Measurements from ENCODE around the gene TGFBR2.
A peak's percentile ranks its signal among the peaks of the same experiment; 100 is the strongest.

The TGFBR2 gene

DNA sequence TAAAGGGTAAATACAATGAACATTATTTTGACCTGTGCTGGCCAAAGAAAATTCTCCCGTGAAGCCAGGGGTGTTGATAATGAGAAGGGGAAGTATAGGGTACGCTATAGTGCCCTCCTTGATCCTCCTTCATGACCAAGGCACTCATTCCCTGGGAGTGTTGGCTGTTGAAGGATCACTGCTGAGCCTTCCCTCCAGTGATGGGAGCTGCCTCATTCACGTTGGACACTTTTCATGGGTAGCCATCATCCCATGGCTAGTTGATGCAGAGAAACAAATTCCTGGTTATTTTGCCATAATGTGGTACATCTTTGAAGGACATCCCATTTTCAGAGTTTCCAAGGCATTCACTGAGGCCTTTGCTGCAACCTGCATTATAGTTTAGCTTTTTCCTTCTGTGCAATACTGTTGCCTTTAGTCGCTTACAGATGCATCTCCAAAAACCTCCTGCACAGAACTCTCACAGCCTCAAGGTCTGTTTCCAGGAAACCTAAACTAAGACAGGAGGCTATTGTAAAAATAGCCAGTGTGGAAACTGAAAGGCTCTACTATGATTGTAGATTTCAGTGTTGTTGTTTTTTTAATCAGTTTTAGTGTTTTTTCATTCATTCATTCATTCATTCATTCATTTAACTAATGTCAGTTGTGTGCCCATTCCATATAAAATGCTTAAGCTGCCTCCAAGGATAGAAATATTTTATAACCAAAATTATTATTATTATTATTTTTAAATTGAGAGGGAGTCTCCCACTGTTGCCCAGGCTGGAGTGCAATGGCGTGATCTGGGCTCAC is 40.8 kb downstream of the TGFBR2 start:
- in situ Hi-C loops (cut with MboI; ENCODE audit: low pct_unique_long_range_greater_than_20kb, low sequenced_read_pairs), result no loop called here
- no peak for DNase-seq

DNA sequence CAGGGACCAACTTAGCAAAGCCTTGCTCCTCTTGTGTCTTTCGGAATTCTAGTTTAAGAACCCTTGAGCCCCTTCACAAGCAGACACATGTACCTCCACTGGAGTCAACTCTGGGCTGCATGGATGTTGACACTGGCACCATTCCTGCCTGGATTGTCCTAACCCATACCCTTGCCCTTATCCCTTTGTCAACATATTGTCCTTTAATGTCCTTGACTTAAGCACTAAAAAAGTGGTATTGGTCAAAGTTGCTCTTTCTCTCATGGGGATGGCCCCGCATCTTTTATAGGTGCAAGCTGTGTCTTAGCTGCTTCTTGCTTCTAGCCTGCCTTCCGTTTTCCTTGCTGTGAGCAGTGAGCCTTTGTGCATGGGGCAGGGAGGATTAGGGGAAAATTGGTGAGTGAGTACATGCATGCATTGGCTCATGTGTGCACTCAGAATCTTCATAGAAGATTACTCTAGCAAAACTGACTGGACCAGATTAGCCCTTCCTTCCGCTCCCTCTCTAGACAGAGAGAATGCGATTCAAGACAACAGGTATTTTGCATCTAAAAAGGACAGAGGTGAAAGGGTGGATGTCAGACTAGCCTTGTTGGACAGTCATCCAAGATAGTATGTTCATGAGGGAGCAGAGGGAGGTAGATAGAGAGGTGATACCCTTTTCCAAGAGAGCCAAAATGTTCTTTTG is 42.4 kb downstream of the TGFBR2 start:
- DNase-seq, result no peak
- in situ Hi-C loops (cut with MboI; ENCODE audit: low pct_unique_long_range_greater_than_20kb, low sequenced_read_pairs), result no loop called here

DNA sequence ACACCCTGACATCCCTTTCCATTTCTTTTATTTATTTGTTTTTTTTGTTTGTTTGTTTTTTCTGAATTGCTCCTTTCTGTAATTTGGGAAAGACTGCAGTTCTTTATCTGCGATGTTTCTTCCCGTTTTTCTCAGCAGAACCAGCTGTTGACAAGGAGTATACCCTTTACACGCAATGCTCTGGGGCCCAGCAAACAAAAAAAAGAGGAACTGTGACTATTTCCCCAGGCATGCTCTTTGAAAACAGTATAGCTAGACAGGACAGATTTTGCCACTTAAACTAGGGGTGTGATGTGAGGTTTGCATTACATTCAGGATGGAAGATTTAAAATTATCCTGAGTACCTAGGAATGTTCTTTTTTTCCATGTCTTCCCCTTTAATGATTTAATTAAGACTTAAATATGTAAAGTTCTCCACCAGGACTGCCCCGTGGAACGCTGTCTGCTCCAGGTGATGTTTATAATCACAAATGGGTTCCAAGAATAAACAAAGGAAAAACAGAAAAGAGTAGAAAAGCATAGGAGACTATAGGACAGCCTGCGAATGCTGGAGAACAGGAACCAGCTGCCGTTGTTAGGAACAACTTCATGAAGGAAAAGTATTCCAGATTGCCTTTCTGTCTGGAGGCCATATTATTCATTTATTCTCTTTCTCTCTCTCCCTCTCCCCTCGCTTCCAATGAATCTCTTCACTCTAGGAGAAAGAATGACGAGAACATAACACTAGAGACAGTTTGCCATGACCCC is 43.3 kb downstream of the TGFBR2 start:
- peak; percentile 91 for DNase-seq
- in situ Hi-C loops (cut with MboI; ENCODE audit: low pct_unique_long_range_greater_than_20kb, low sequenced_read_pairs), result no loop called here

DNA sequence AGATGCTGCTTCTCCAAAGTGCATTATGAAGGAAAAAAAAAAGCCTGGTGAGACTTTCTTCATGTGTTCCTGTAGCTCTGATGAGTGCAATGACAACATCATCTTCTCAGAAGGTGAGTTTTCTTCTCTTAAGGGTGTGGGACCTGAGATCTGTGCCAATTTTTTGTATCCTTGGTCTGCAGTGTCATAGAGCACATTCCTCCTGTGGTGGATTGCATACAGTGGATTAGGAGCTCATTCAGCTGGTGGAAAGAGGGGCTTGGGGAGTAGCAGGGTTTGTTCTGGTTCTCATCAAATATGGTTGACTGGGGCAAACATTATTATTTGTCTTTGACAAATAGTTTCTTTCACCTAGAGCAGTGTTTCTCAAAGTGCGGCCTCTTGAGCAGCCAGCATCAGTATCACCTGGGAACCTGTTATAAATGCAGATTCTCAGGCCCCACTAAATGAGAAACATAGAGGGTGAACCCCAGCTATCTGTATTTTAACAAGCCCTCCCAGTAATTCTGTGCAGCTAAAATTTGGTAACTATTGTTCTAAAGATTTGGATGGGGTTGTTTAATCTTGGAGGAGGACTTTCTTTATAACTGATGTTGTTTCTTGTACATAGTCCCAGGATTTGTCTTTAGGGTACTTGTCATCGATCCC is 44.1 kb downstream of the TGFBR2 start:
- in situ Hi-C loops (cut with MboI; ENCODE audit: low pct_unique_long_range_greater_than_20kb, low sequenced_read_pairs), result no loop called here
- DNase-seq, result no peak

DNA sequence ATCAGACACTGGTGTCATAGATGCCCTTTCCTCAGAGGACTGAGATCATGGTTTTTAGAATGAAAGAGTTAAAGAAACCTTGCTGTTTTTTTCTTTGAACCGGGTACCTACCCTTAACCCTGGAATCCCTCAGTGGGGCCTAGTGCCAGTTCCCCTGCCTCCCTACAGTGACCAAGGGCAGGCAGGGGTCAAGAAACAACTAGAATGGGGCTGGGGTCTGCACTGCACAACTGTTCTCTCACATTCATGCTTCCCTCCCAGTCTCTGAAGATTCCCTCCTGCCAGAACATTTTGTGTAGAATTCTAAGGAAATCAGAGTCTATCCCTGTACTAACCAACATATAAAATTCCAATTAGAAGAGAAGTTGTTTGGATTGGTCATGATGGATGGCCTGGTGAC is 47.9 kb downstream of the TGFBR2 start:
- in situ Hi-C loops (cut with MboI; ENCODE audit: low pct_unique_long_range_greater_than_20kb, low sequenced_read_pairs), result no loop called here
- no peak for DNase-seq

DNA sequence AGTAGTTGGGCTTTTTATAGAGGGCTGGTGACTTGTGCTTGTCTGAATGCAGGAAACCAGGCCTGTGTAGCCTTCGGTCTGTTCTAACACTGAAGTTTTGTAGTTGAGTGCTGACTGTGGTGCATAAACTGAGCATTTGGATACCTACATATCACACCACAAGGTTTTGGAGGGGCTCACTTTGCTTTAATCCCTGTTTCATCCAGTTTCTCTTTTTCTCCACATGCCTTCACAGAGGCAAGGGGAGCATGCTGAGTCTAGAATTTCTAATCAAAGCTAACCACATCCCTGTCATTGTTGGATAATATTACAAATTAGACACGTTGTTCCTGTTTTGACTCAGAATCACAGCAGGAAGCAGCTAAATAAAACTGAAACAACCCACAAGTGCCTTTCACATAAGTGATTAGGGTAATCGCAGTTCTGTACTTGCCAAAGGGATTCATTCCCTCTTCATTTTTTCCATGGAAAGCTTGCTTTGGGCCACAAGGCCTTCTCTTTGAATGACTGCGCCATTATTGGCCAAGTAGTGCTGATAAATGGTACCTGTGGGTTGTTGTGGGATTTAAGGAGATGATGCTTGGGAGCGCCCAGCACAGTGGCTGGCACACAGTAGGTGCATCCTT is 48.9 kb downstream of the TGFBR2 start:
- DNase-seq, result peak; percentile 69
- in situ Hi-C loops (cut with MboI; ENCODE audit: low pct_unique_long_range_greater_than_20kb, low sequenced_read_pairs), result no loop called here

DNA sequence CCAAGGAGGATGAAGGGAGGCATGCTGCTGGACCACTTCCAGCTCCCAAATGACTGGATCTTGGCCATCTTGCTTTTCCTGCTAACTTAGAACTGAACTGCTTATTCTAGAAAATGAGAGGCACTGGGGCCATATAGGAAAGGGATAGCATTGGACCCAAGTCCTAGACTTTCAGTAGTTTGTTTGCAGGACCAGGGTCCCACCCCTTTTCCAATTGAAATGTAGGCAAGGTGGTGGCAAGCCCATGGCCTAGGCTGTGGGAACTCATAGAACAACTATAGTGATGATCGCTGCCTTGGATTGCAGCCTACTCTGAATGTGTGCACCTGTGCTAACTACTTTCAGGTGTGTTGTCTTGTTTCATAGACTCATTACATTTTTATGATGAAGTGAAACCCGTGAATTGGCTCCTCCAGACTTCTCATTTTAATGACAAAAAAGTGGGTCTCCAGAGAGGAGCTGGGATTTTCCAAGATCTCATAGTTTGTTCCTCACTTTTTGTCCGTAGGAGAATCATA is 50.3 kb downstream of the TGFBR2 start:
- in situ Hi-C loops (cut with MboI; ENCODE audit: low pct_unique_long_range_greater_than_20kb, low sequenced_read_pairs), result no loop called here
- DNase-seq, result no peak

DNA sequence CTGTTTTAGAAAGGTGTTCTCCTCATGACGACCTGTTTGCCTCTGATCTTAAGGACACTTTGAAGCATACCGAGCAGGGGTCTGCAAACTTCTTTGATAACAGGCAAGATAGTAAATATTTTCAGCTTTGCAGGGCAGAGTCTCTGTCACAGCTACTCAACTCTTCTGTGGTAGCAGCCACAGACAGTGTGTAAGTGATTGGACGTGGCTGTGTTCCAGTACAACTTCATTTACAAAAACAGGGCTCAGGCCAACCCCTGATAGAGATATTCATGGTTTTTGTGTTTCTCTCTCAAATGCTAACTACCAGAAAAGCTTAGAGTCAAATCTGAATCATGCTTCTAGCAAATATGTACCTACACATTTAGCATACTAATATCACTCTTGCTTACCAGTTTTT is 51.5 kb downstream of the TGFBR2 start:
- in situ Hi-C loops (cut with MboI; ENCODE audit: low pct_unique_long_range_greater_than_20kb, low sequenced_read_pairs), result no loop called here
- no peak for DNase-seq

DNA sequence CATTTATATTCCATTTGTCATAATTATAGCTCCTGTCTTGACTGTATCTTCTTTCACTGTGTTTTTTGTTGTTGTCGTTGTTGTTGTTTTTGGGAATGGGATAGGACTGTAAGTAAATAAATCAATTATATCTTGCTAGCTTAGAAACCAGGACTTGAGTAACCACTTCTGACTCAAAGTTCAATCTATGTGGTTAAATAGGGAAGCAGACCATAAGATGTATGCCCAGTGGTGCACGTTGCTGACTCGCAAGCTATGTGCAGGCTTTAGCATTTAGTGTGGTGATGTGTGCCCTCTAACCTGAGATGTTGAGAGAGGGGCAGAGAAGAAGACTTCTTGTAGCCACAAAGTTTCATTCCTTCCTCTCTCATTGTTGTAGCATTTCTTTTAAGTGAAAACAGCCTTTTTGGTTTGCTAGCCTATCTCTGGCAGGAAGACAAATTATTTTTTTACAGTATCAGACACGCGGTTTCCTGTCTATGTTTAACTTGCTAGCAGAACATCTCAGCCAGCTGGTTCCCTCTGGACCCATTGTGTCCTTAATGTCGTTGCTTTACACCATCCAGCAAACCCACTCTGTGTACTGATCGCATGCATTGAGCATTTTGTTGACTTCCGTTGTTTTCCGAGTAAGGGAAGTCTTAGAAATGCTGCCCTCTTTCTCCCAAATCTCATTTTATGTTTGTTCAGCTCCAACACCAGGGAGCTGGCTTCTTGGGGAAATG is 52.1 kb downstream of the TGFBR2 start:
- DNase-seq, result peak; percentile 69
- in situ Hi-C loops (cut with MboI; ENCODE audit: low pct_unique_long_range_greater_than_20kb, low sequenced_read_pairs), result no loop called here

DNA sequence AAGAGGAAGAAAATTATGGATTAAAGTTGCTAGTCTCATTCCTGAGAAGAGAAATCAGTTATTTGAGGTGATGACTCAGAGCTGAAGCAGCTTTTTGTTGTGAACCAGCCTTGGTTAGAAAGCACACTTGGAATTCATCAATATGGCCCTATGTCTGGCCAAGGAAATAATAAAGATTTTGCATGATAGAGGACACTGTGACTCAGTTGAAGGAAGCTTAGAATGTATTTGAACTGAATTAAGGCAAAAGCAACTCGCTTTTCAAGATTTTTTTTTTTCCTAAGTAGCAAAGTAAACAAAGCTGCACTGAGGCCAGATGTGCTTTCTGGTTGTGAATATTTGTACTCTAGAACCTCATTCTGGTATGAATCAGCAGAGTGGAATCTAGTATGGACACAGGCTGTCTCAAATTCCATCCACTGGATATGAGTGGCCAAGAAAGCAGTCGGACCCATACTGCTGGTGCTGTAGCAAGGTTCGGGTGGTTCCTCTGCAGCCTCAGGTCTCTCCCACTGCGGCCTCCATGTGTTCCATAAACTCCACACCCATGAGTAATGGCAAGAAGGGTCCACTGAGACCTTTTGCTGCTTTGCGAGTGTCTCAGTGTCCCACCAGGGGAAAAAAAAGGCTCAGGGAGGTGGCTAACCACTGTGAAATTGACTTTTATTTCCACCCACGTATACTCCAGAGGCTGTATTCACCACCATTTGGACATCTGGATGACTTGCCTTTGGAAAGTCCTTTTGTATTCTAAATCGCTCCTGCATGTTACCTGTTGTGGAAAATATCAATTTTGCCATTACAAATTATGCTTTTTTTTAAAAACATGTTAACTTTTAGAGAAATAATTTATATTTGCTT is 53.1 kb downstream of the TGFBR2 start:
- DNase-seq, result no peak

DNA sequence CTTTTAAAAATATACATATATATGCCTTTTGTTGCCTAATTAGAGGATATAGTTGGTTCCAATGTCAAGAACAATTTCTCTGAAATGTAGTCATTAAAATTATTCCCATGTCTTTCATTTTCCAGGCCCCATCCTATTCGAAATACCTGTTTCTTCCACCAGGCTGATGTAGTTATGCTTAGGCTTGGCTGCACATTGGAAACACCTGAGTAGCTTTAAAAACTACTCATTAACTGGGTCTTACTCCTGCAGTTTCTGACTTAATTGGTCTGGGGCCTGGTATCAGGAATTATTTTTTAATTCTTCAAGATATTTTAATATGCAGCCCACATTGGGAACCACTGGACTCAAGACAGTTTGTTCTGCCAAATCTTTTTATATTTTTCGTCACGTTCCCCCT is 53.7 kb downstream of the TGFBR2 start:
- in situ Hi-C loops (cut with MboI; ENCODE audit: low pct_unique_long_range_greater_than_20kb, low sequenced_read_pairs), result no loop called here

More for the DNA sequence above, 53.1 kb downstream of the TGFBR2 start:
- in situ Hi-C loops (cut with MboI; ENCODE audit: low pct_unique_long_range_greater_than_20kb, low sequenced_read_pairs), result no loop called here

DNA sequence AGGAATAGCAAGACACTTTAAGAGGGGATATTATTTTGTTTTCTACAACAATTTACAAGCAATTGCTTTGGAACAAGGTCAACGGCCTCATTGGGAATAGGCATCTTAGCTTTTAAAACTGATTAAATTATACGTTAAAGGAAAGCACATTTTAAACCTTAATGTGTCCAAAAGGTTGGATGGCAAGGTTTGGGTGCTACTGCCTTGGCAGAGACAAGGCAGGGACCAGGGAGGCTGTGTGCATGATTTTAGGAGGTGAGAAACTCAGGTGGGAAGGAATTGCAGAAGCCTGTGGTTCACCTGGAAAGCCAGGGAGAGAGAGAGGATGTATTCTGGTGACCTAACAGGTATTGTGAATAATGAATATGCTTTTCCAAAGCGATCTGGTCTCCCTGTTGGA is 54.3 kb downstream of the TGFBR2 start:
- in situ Hi-C loops (cut with MboI; ENCODE audit: low pct_unique_long_range_greater_than_20kb, low sequenced_read_pairs), result no loop called here
- DNase-seq, result no peak

More for the DNA sequence above, 53.7 kb downstream of the TGFBR2 start:
- no peak for DNase-seq

DNA sequence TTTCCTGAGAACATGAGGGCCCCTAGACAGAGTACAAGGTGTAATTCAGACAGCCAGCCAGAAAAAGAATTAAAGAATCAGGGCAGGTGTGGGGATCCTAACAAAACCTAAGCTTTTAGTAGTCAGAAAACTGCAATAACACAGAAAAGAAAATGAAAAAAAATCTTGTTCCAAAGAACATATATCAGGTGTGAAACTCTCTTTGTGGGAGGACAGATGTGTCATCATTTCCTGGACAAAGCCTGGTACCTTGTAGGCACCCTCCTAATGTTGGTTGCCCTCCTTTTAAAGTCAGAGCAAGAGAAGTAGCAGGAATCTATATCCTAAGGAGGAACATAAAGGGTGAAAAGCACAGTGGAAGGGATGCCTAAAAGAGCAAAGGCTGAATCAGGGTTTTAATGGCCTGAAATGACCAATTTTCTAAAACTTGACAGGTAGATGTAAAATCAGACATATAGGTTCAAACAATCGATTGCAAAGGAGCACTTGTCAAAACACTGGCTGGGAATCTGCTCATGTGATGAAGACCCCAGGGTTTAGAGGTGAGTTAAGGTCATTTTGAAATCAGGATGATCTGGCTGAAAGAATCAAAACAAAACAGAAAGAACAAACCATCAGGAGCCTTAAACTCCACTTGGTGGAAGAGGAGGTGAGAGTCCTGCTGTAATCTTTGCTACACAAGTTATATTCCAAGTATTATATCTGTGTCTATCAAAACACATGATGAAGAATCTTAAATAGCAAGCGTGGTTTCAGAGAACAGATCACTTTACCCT is 54.9 kb downstream of the TGFBR2 start:
- in situ Hi-C loops (cut with MboI; ENCODE audit: low pct_unique_long_range_greater_than_20kb, low sequenced_read_pairs), result no loop called here
- DNase-seq, result no peak

DNA sequence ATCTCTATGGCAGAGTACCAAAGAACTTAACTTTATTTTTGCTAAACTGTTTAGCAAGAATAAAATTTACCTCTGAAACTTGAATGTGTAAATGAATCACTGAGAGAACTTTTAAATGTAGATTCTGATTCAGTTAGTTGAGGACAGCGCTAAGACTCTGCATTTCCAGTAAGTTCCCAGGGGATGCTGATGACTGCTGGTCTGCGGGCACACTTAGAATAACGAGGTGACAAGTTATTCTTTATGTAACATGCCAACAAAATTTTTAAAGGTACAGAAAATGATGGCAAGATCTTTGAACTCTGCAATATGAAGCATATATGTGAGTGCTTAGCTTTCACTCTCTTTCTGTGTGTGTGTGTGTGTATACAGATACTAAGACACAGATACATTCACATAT is 56.4 kb downstream of the TGFBR2 start:
- in situ Hi-C loops (cut with MboI; ENCODE audit: low pct_unique_long_range_greater_than_20kb, low sequenced_read_pairs), result no loop called here
- no peak for DNase-seq

DNA sequence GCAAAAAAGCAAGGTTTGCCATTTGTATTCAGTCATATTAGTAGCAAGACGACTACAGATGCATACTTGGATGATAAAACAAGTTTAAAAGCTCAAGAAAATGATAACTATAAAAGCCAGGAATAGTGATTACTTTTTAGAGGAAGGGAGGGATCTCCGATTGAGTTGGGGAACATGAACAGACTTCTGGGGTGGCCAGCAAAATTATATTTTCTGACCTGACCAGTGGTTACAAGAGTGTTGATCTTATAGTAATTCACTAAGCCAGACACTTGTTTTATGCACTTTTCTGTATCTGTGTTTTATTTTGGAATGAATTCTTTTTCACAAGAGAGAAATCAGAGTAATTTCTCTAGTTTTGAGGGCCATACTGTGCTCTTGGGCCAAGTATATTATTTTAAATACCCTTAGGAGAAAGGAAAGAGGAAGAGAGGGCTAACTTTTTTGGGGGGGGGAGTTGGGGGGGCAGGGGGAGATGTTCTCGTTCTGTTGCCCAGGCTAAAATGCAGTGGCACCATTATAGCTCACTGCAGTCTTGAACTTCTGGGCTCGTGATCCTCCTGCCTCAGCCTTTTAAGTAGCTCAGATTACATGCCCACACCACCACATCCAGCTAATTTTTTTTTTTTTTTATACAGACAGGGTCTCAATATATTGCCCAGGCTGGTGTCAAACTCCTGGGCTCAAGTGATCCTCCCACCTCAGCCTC is 57.3 kb downstream of the TGFBR2 start:
- in situ Hi-C loops (cut with MboI; ENCODE audit: low pct_unique_long_range_greater_than_20kb, low sequenced_read_pairs), result no loop called here

DNA sequence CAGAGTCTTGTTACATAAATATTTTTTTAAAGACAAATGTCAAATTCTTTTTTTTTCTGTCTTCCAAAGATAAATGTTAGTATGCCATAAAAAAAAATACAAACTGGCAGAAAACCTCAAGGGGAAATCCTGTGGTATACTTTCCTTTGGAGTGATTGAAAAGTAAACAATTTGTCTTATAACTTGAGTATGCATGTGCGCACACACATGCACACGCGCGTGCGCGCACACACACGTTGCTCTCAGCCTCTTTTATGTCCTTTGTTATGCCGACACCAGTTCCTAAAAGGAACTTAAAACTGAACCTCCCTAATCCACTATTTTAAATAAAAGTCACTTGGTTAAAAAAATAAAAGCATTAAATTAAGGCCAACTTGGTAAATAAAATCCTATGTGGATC is 58.1 kb downstream of the TGFBR2 start:
- peak; percentile 63 for DNase-seq

More for the DNA sequence above, 57.3 kb downstream of the TGFBR2 start:
- DNase-seq, result no peak

More for the DNA sequence above, 58.1 kb downstream of the TGFBR2 start:
- in situ Hi-C loops (cut with MboI; ENCODE audit: low pct_unique_long_range_greater_than_20kb, low sequenced_read_pairs), result no loop called here

Measured in KBM-7 (cell line).